Measurements from ENCODE around the gene GLDN. TPM values are rescaled to one million over a fixed set of nuclear protein-coding genes. Genes with fewer than 3 reads are reported as not detected.
"Not testable (repeated sequence)": the region's sequence is repeated elsewhere in the genome, so short reads cannot be mapped to it uniquely, and the experiment has no call there.

GLDN gene
- total RNA-seq, 1 experiment from 2014 or later: 1.3 TPM

DNA sequence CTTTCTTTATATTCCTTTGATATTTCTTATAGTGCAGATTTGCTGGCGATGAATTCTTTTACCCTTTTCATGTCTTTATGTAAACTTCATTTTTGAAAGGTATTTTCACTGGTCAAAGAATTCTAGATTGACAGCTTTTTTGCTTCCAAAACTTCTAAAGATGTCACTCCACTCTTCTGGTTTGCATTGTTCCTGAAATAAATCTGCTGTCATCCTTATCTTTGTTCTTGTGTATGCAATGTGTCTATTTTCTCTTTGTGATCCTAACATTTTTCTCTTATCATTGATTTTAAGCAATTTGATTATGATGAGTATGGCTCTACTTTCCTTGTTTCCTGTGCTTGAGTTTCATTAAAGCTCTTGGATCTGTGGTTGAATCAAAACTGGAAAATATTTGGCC is 103.4 kb downstream of the GLDN start:
- Mint-ChIP-seq H3K27ac (no peak overlapping the region), H3K36me3 (ENCODE audit: insufficient read depth in 1 of 3, low read depth in 3 of 3) (peaks cover 0 to 8% (median 0%) of the 10 kb centered on the region in 3 experiments; a peak in 2 of 7 replicates), H3K4me3 (no peak overlapping the region), H3K27me3 (ENCODE audit: low read depth) (no peaks in the 10 kb centered on the region), H3K4me1 (peaks cover 7 to 11% of the 10 kb centered on the region in 2 experiments), H3K9me3 (no peaks in the 10 kb centered on the region; a peak in 1 of 5 replicates)
- no peaks in the 10 kb centered on the region for H3K27me3 ChIP-seq (ENCODE audit: insufficient read depth, low read length)
- H4K20me1 ChIP-seq (ENCODE audit: control insufficient read depth, insufficient read depth, insufficient read length): no peaks in the 10 kb centered on the region
- H3K14ac ChIP-seq (ENCODE audit: insufficient read depth, low read length): no peak overlapping the region
- H3K4me1 ChIP-seq (ENCODE audit: insufficient read depth, low read length): no peaks in the 10 kb centered on the region
- H3K79me2 ChIP-seq (ENCODE audit: insufficient read depth, low read length): no peaks in the 10 kb centered on the region
- H3K23ac ChIP-seq (ENCODE audit: insufficient read length, low read depth, low read length): no peak overlapping the region
- no peak overlapping the region for H2BK20ac ChIP-seq (ENCODE audit: low read depth, low read length, poor library complexity, severe bottlenecking)
- no peak overlapping the region for H2BK5ac ChIP-seq (ENCODE audit: insufficient read length, low read length)
- H3T11ph ChIP-seq (ENCODE audit: low read length): no peak overlapping the region
- no peak overlapping the region for H4K91ac ChIP-seq (ENCODE audit: insufficient read length, low read depth, low read length)
- no peak overlapping the region for H2AFZ ChIP-seq (ENCODE audit: low read length)
- H3K18ac ChIP-seq (ENCODE audit: insufficient read length, low read depth, low read length): no peak overlapping the region
- no peak overlapping the region for H3K4me2 ChIP-seq (ENCODE audit: insufficient read depth, insufficient read length, low read length)
- H3K9ac ChIP-seq (ENCODE audit: extremely low read depth, insufficient read length, low read length): no peak overlapping the region
- TF ChIP-seq, protein P1, sequence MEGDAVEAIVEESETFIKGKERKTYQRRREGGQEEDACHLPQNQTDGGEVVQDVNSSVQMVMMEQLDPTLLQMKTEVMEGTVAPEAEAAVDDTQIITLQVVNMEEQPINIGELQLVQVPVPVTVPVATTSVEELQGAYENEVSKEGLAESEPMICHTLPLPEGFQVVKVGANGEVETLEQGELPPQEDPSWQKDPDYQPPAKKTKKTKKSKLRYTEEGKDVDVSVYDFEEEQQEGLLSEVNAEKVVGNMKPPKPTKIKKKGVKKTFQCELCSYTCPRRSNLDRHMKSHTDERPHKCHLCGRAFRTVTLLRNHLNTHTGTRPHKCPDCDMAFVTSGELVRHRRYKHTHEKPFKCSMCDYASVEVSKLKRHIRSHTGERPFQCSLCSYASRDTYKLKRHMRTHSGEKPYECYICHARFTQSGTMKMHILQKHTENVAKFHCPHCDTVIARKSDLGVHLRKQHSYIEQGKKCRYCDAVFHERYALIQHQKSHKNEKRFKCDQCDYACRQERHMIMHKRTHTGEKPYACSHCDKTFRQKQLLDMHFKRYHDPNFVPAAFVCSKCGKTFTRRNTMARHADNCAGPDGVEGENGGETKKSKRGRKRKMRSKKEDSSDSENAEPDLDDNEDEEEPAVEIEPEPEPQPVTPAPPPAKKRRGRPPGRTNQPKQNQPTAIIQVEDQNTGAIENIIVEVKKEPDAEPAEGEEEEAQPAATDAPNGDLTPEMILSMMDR (conservative IDR thresholded peaks at IDR 0.05): no peak
- no CpG with 5 or more reads among the region's 1 CpG for WGBS (ENCODE audit: extremely low coverage, insufficient read length, low lambda C conversion rate)
- H3K23me2 ChIP-seq (ENCODE audit: insufficient read length, low read depth, low read length, poor library complexity, severe bottlenecking): no peaks in the 10 kb centered on the region
- no peak overlapping the region for H3K27ac ChIP-seq (ENCODE audit: insufficient read length, low read depth, low read length)
- H4K8ac ChIP-seq (replicated peaks; ENCODE audit: insufficient read length, low read depth, low read length): no peak overlapping the region
- H2AK5ac ChIP-seq (ENCODE audit: insufficient read length, low read length): no peak overlapping the region
- no peak for DNase-seq
- no peak overlapping the region for H3K56ac ChIP-seq (ENCODE audit: insufficient read length, low read depth, low read length)
- H2BK120ac ChIP-seq (ENCODE audit: low read depth, low read length, poor library complexity, severe bottlenecking): no peak overlapping the region
- H3K9me3 ChIP-seq (ENCODE audit: control insufficient read depth, low read depth, low read length): no peaks in the 10 kb centered on the region
- H3K79me1 ChIP-seq (ENCODE audit: insufficient read depth, low read depth, low read length, poor library complexity, severe bottlenecking): no peaks in the 10 kb centered on the region
- no peak overlapping the region for H2BK15ac ChIP-seq (ENCODE audit: low read depth, low read length)
- H4K5ac ChIP-seq (ENCODE audit: insufficient read length, low read depth, low read length): no peak overlapping the region
- H3K4ac ChIP-seq (ENCODE audit: low read depth, low read length): no peak overlapping the region
- no peak overlapping the region for H2BK12ac ChIP-seq (ENCODE audit: insufficient read length, low read depth, low read length)

DNA sequence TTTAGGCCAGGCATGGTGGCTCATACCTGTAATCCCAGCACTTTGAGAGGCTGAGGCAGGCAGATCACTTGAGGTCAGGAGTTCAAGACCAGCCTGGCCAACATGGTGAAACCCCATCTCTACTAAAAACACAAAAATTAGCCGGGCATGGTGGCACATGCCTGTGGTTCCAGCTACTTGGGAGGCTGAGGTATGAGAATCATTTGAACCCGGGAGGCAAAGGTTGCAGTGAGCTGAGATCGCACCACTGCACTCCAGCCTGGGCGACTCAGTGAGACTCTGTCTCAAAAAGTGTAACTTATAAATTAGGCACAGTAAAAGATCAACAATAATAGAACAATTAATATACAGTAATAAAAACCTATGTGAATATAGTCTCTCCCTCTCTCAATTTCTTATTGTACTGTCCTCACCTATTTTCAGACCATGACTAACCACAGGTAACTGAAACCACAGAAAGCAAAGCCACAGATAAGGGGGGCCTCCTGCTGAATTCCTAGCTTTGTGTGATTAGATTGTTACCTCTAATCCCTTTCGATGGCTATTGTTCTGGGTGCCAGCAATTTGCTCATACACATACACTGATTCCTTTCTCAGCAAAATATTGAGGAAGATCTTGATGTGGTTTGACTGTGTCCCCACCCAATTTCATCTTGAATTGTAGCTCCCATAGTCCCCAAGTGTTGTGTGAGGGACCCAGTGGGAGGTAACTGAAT is 104.7 kb downstream of the GLDN start:
- not testable (repeated sequence) for H4K91ac ChIP-seq (ENCODE audit: insufficient read length, low read depth, low read length); H3K79me1 ChIP-seq (ENCODE audit: insufficient read depth, low read depth, low read length, poor library complexity, severe bottlenecking); H4K8ac ChIP-seq (replicated peaks; ENCODE audit: insufficient read length, low read depth, low read length); H3K4ac ChIP-seq (ENCODE audit: low read depth, low read length); H3K79me2 ChIP-seq (ENCODE audit: insufficient read depth, low read length); H2BK15ac ChIP-seq (ENCODE audit: low read depth, low read length); H3K27me3 Mint-ChIP-seq (ENCODE audit: low read depth); H3K9me3 ChIP-seq (ENCODE audit: control insufficient read depth, low read depth, low read length); H2AK5ac ChIP-seq (ENCODE audit: insufficient read length, low read length); H2BK120ac ChIP-seq (ENCODE audit: low read depth, low read length, poor library complexity, severe bottlenecking); H3K14ac ChIP-seq (ENCODE audit: insufficient read depth, low read length); H3K18ac ChIP-seq (ENCODE audit: insufficient read length, low read depth, low read length); H3K4me2 ChIP-seq (ENCODE audit: insufficient read depth, insufficient read length, low read length); H2BK5ac ChIP-seq (ENCODE audit: insufficient read length, low read length); H3K4me1 ChIP-seq (ENCODE audit: insufficient read depth, low read length); H3K27ac Mint-ChIP-seq; H3T11ph ChIP-seq (ENCODE audit: low read length); H3K9ac ChIP-seq (ENCODE audit: extremely low read depth, insufficient read length, low read length); H3K27me3 ChIP-seq (ENCODE audit: insufficient read depth, low read length); H4K5ac ChIP-seq (ENCODE audit: insufficient read length, low read depth, low read length); H3K4me3 Mint-ChIP-seq; H3K23me2 ChIP-seq (ENCODE audit: insufficient read length, low read depth, low read length, poor library complexity, severe bottlenecking); H2AFZ ChIP-seq (ENCODE audit: low read length); H3K23ac ChIP-seq (ENCODE audit: insufficient read length, low read depth, low read length); H2BK12ac ChIP-seq (ENCODE audit: insufficient read length, low read depth, low read length); DNase-seq; H4K20me1 ChIP-seq (ENCODE audit: control insufficient read depth, insufficient read depth, insufficient read length); H3K56ac ChIP-seq (ENCODE audit: insufficient read length, low read depth, low read length); H3K9me3 Mint-ChIP-seq; H2BK20ac ChIP-seq (ENCODE audit: low read depth, low read length, poor library complexity, severe bottlenecking); H3K27ac ChIP-seq (ENCODE audit: insufficient read length, low read depth, low read length)
- H3K36me3 Mint-ChIP-seq (ENCODE audit: insufficient read depth in 1 of 3, low read depth in 3 of 3): peaks cover 1 to 11% (median 3%) of the 10 kb centered on the region in 3 experiments; a peak in 2 of 7 replicates
- no CpG with 5 or more reads among the region's 5 CpGs for WGBS (ENCODE audit: extremely low coverage, insufficient read length, low lambda C conversion rate)
- H3K4me1 Mint-ChIP-seq: peaks cover 7 to 11% of the 10 kb centered on the region in 2 experiments
